Stimulated activated CD4-positive, alpha-beta T cell treated with anti-CD3 and anti-CD28 coated beads, Interleukin-15, amount 100 ng/mL, for 1 hour (primary cell): ENCODE results near the gene SPTAN1.

ENCODE experiments used
- DNase-seq, 2 donors: peaks; one replicate each; pipeline ENCODE4 v3.0.0-alpha.2; 2020; ENCODE audit warnings: low read depth in 1 of 2, low spot score in 1 of 2

SPTAN1 gene

GRCh38 chr9:128595471-128595870 is 43.1 kb downstream of the SPTAN1 start:
- DNase-seq = no peak

- DNase-seq = no peak
Measured at GRCh38 chr9:128600099-128600498, 47.7 kb downstream of the SPTAN1 start.

- DNase-seq = no peak
Measured at GRCh38 chr9:128603697-128604096, 51.3 kb downstream of the SPTAN1 start.

GRCh38 chr9:128607642-128608350 is 55.4 kb downstream of the SPTAN1 start:
- DNase-seq = no peak

GRCh38 chr9:128610897-128611296 is 58.5 kb downstream of the SPTAN1 start:
- no peak for DNase-seq

- DNase-seq = no peak
Measured at GRCh38 chr9:128611600-128612394, 59.4 kb downstream of the SPTAN1 start.

- DNase-seq = no peak
Measured at GRCh38 chr9:128614728-128615127, 62.3 kb downstream of the SPTAN1 start.

GRCh38 chr9:128615571-128615970 is 63.2 kb downstream of the SPTAN1 start:
- DNase-seq = no peak

- DNase-seq = no peak
Measured at GRCh38 chr9:128617943-128618342, 65.6 kb downstream of the SPTAN1 start.

- DNase-seq = no peak
Measured at GRCh38 chr9:128619127-128619526, 66.7 kb downstream of the SPTAN1 start.

GRCh38 chr9:128619779-128620178 is 67.4 kb downstream of the SPTAN1 start:
- no peak for DNase-seq

- no peak for DNase-seq
Measured at GRCh38 chr9:128621730-128622455, 69.5 kb downstream of the SPTAN1 start.

- DNase-seq = no peak
Measured at GRCh38 chr9:128624566-128624965, 72.2 kb downstream of the SPTAN1 start.

GRCh38 chr9:128625391-128626146 is 73.2 kb downstream of the SPTAN1 start:
- no peak for DNase-seq

- DNase-seq = no peak
Measured at GRCh38 chr9:128626181-128626580, 73.8 kb downstream of the SPTAN1 start.

- DNase-seq = no peak
Measured at GRCh38 chr9:128627127-128627715, 74.8 kb downstream of the SPTAN1 start.

GRCh38 chr9:128627906-128628305 is 75.5 kb downstream of the SPTAN1 start:
- DNase-seq = no peak

- DNase-seq = no peak
Measured at GRCh38 chr9:128628471-128629048, 76.2 kb downstream of the SPTAN1 start.

GRCh38 chr9:128629136-128629535 is 76.7 kb downstream of the SPTAN1 start:
- DNase-seq = no peak

GRCh38 chr9:128629852-128630545 is 77.6 kb downstream of the SPTAN1 start:
- DNase-seq = no peak
